ENCODE results near the gene VSTM4. TPM values are rescaled to one million over a fixed set of nuclear protein-coding genes. Genes with fewer than 3 reads are reported as not detected.

VSTM4 gene
- total RNA-seq, 1 experiment from 2014 or later, result not detected

- TF ChIP-seq, protein P1, sequence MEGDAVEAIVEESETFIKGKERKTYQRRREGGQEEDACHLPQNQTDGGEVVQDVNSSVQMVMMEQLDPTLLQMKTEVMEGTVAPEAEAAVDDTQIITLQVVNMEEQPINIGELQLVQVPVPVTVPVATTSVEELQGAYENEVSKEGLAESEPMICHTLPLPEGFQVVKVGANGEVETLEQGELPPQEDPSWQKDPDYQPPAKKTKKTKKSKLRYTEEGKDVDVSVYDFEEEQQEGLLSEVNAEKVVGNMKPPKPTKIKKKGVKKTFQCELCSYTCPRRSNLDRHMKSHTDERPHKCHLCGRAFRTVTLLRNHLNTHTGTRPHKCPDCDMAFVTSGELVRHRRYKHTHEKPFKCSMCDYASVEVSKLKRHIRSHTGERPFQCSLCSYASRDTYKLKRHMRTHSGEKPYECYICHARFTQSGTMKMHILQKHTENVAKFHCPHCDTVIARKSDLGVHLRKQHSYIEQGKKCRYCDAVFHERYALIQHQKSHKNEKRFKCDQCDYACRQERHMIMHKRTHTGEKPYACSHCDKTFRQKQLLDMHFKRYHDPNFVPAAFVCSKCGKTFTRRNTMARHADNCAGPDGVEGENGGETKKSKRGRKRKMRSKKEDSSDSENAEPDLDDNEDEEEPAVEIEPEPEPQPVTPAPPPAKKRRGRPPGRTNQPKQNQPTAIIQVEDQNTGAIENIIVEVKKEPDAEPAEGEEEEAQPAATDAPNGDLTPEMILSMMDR (IDR thresholded peaks at IDR 0.05; ENCODE audit: unreplicated experiment), result no peak
- H3K27me3 Mint-ChIP-seq (ENCODE audit: unreplicated experiment), result peaks cover 48% of the 10 kb centered on the region
- no peak overlapping the region for H3K27ac Mint-ChIP-seq (ENCODE audit: unreplicated experiment)
- intact Hi-C loops (cut with micrococcal nuclease; ENCODE audit: unreplicated experiment), result no loop called here
- no peak overlapping the region for H3K4me3 Mint-ChIP-seq (ENCODE audit: low read depth, unreplicated experiment)
- CTCF ChIA-PET, result interaction anchor here (0.5 to 0.9 kb wide), 2 partner anchors 42 to 1425 kb away, joined by 3 to 9 read pairs; no protein-coding TSS in a partner anchor
- H3K4me1 Mint-ChIP-seq (ENCODE audit: low read depth, unreplicated experiment), result no peaks in the 10 kb centered on the region
- DNase-seq, result no peak
- no peaks in the 10 kb centered on the region for H3K36me3 Mint-ChIP-seq (ENCODE audit: insufficient read depth, unreplicated experiment)
- H3K9me3 Mint-ChIP-seq (ENCODE audit: low read depth, unreplicated experiment), result no peaks in the 10 kb centered on the region
- BruUV-seq (replicated peaks), result no TSS peak
Observed at GRCh38 chr10:48999346-48999745, 116.0 kb downstream of the VSTM4 start.

DNA sequence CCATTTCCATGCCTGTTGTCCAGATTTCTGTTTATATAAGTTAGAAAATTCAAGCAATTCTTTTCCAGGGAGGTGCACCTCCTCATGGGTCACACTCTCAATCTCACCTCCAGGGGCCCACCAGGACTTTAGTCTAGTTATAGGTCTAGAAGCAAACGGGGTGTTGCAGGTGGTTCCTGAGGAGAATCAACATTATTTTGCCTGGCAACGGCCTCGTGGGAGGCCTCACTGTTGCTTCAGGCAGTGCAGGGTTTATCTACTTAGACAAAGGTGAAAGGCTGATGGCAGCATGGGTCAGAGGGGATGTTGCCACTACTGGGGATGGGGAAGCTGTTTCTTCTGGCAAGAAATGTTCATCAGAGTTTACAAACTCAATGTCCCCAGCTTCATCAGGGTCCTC lies 119.0 kb downstream of the VSTM4 start:
- no TSS peak for BruUV-seq (replicated peaks)
- H3K27ac Mint-ChIP-seq (ENCODE audit: unreplicated experiment), result no peak overlapping the region
- no peak overlapping the region for H3K4me3 Mint-ChIP-seq (ENCODE audit: low read depth, unreplicated experiment)
- peaks cover 42% of the 10 kb centered on the region for H3K27me3 Mint-ChIP-seq (ENCODE audit: unreplicated experiment)
- H3K36me3 Mint-ChIP-seq (ENCODE audit: insufficient read depth, unreplicated experiment), result no peaks in the 10 kb centered on the region
- no peaks in the 10 kb centered on the region for H3K9me3 Mint-ChIP-seq (ENCODE audit: low read depth, unreplicated experiment)
- no peak for DNase-seq
- TF ChIP-seq, protein P1 (IDR thresholded peaks at IDR 0.05; ENCODE audit: unreplicated experiment), result no peak
- intact Hi-C loops (cut with micrococcal nuclease; ENCODE audit: unreplicated experiment), result no loop called here
- CTCF ChIA-PET, result no interaction called here
- H3K4me1 Mint-ChIP-seq (ENCODE audit: low read depth, unreplicated experiment), result no peaks in the 10 kb centered on the region

GRCh38 chr10:48993627-48994026 lies 121.7 kb downstream of the VSTM4 start:
- DNase-seq, result no peak
- no peaks in the 10 kb centered on the region for H3K9me3 Mint-ChIP-seq (ENCODE audit: low read depth, unreplicated experiment)
- no peak overlapping the region for H3K4me3 Mint-ChIP-seq (ENCODE audit: low read depth, unreplicated experiment)
- intact Hi-C loops (cut with micrococcal nuclease; ENCODE audit: unreplicated experiment), result no loop called here
- H3K4me1 Mint-ChIP-seq (ENCODE audit: low read depth, unreplicated experiment), result no peaks in the 10 kb centered on the region
- peaks cover 43% of the 10 kb centered on the region for H3K27me3 Mint-ChIP-seq (ENCODE audit: unreplicated experiment)
- CTCF ChIA-PET, result no interaction called here
- no TSS peak for BruUV-seq (replicated peaks)
- TF ChIP-seq, protein P1 (IDR thresholded peaks at IDR 0.05; ENCODE audit: unreplicated experiment), result no peak
- H3K27ac Mint-ChIP-seq (ENCODE audit: unreplicated experiment), result no peak overlapping the region
- H3K36me3 Mint-ChIP-seq (ENCODE audit: insufficient read depth, unreplicated experiment), result no peaks in the 10 kb centered on the region

GRCh38 chr10:48990226-48990625 lies 125.1 kb downstream of the VSTM4 start:
- no peak overlapping the region for H3K27ac Mint-ChIP-seq (ENCODE audit: unreplicated experiment)
- peaks cover 38% of the 10 kb centered on the region for H3K27me3 Mint-ChIP-seq (ENCODE audit: unreplicated experiment)
- no peak for DNase-seq
- H3K4me1 Mint-ChIP-seq (ENCODE audit: low read depth, unreplicated experiment), result no peaks in the 10 kb centered on the region
- intact Hi-C loops (cut with micrococcal nuclease; ENCODE audit: unreplicated experiment), result no loop called here
- H3K4me3 Mint-ChIP-seq (ENCODE audit: low read depth, unreplicated experiment), result no peak overlapping the region
- H3K36me3 Mint-ChIP-seq (ENCODE audit: insufficient read depth, unreplicated experiment), result no peaks in the 10 kb centered on the region
- TF ChIP-seq, protein P1 (IDR thresholded peaks at IDR 0.05; ENCODE audit: unreplicated experiment), result no peak
- no peaks in the 10 kb centered on the region for H3K9me3 Mint-ChIP-seq (ENCODE audit: low read depth, unreplicated experiment)
- BruUV-seq (replicated peaks), result no TSS peak
- CTCF ChIA-PET, result no interaction called here
